ENCODE data around the gene RPS6KA5. TPM values are rescaled to one million over a fixed set of nuclear protein-coding genes. Genes with fewer than 3 reads are reported as not detected.

RPS6KA5 gene
- total and polyA plus RNA-seq, 2 donors (not counting 1 experiment from before 2014, with no cell fraction given): 6.0 to 34.6 TPM

DNA sequence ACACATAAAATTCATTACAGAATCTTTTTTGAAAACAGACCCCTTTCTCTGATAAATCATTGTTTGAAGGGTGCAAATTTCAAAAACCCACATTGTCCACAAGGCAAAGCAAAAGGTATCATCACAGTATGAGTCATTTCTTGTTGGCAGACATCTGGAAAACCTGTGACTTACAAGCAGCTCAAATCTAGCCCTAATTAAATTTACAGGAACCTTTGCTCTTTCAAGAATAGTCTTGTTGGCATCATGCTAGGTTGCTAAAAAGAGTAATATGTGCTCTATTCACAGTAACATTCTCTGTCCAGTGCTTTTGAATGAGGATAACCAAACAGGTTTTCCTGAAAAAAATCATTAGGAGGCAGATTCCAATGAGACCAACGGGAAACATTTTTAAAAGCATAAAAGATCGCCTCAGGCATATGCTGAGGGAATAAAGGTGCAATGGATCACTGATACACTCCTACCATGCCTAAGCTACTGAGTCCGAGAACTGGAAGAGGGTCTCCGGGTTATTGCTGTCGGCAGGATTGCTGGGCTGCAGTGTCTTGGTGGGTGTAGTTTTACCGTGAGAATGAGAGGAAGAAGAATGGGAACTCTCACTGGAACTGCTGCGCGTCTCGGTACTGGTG, 188.7 kb downstream of the RPS6KA5 start:
- no peaks in the 10 kb centered on the region for H3K9me3 Mint-ChIP-seq (ENCODE audit: insufficient read depth)
- H3K4me1 Mint-ChIP-seq: no peaks in the 10 kb centered on the region
- no peak for ATAC-seq (ENCODE audit: low read depth)
- ChIA-PET CTCF (no interaction called here), POLR2A (no interaction called here)
- DNase-seq: no peak
- H2AFZ ChIP-seq (ENCODE audit: insufficient read depth, low read depth, low read length, poor library complexity, severe bottlenecking): no peak overlapping the region
- H3K36me3 ChIP-seq (replicated peaks in 1 of 2; ENCODE audit: control extremely low read depth in 1 of 2, control insufficient read depth in 1 of 2, extremely low read depth in 1 of 2, insufficient read depth in 2 of 2, low read length in 1 of 2): peaks cover 10 to 29% of the 10 kb centered on the region in 2 experiments
- H3K9ac ChIP-seq (ENCODE audit: low read length): no peak overlapping the region
- no peak overlapping the region for H3K4me2 ChIP-seq (replicated peaks; ENCODE audit: low read depth, low read length, poor library complexity, severe bottlenecking)
- no peak overlapping the region for H3K4me3 Mint-ChIP-seq
- H3K27ac Mint-ChIP-seq: no peak overlapping the region
- intact Hi-C loops (cut with micrococcal nuclease): no loop called here
- WGBS (ENCODE audit: insufficient coverage): no CpG with 5 or more reads among the region's 9 CpGs
- no peak overlapping the region for H3K4me3 ChIP-seq (ENCODE audit: control extremely low read depth in 1 of 5, extremely low read depth in 1 of 5, insufficient read depth in 1 of 5, low read depth in 2 of 5, low read length in 4 of 5)
- no peak overlapping the region for H3K27ac ChIP-seq (ENCODE audit: low read length in 2 of 2)
- TF ChIP-seq CTCF (IDR thresholded peaks at IDR 0.05) (no peak), EZH2 (IDR thresholded peaks at IDR 0.05; ENCODE audit: borderline replicate concordance, insufficient read depth, low read depth, low read length, poor library complexity, severe bottlenecking) (no peak)
- H3K27me3 ChIP-seq (replicated peaks in 1 of 4; ENCODE audit: control extremely low read depth in 1 of 4, control insufficient read depth in 3 of 4, insufficient read depth in 4 of 4, low read length in 3 of 4): no peaks in the 10 kb centered on the region
- no peaks in the 10 kb centered on the region for H3K27me3 Mint-ChIP-seq
- H3K79me2 ChIP-seq (ENCODE audit: control insufficient read depth, insufficient read depth, low read length): no peaks in the 10 kb centered on the region
- no peaks in the 10 kb centered on the region for H4K20me1 ChIP-seq (ENCODE audit: control insufficient read depth, insufficient read depth, low read length, poor library complexity, severe bottlenecking)
- H3K9me3 ChIP-seq (ENCODE audit: control extremely low read depth in 1 of 3, control insufficient read depth in 2 of 3, insufficient read depth in 1 of 3, low read length in 2 of 3): no peaks in the 10 kb centered on the region
- no peaks in the 10 kb centered on the region for H3K4me1 ChIP-seq (ENCODE audit: control insufficient read depth in 2 of 2, insufficient read depth in 2 of 2, low read length in 2 of 2)

DNA sequence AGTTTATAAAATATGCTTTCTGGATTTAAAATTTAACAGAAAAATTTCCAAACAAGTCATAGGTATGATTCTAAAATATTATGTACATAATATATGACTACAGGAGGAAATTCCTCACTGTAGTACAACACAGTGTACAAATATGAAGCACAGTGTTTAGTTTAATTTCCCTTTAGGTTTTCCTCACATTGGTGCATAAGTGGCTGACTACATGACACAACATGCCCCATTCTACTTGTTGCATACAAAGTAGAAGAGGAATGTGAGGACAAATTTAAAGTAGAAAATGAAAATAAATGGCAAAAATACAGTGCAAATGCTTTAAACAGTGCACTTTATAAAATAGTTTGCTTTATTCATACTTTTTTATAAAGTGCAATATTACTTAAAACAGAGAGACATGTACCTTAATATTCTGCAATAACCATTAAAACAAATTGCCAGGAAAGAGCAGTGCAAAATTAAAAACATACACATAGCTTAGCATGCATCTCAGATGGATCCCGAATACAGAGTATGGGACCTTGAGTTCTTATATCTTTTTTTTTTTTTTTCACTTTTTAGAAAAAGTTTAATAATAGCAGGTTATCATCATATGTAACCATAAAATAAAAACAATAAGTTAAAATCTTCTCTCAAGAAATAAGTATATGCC, 189.4 kb downstream of the RPS6KA5 start:
- no peak overlapping the region for H3K4me3 Mint-ChIP-seq
- intact Hi-C loops (cut with micrococcal nuclease): no loop called here
- TF ChIP-seq CTCF (IDR thresholded peaks at IDR 0.05) (no peak), EZH2 (IDR thresholded peaks at IDR 0.05; ENCODE audit: borderline replicate concordance, insufficient read depth, low read depth, low read length, poor library complexity, severe bottlenecking) (no peak)
- Histone ChIP-seq H3K9ac (ENCODE audit: low read length) (no peak overlapping the region), H3K9me3 (ENCODE audit: control extremely low read depth in 1 of 3, control insufficient read depth in 2 of 3, insufficient read depth in 1 of 3, low read length in 2 of 3) (no peaks in the 10 kb centered on the region), H3K4me1 (ENCODE audit: control insufficient read depth in 2 of 2, insufficient read depth in 2 of 2, low read length in 2 of 2) (no peaks in the 10 kb centered on the region), H3K4me3 (ENCODE audit: control extremely low read depth in 1 of 5, extremely low read depth in 1 of 5, insufficient read depth in 1 of 5, low read depth in 2 of 5, low read length in 4 of 5) (no peak overlapping the region), H3K36me3 (replicated peaks in 1 of 2; ENCODE audit: control extremely low read depth in 1 of 2, control insufficient read depth in 1 of 2, extremely low read depth in 1 of 2, insufficient read depth in 2 of 2, low read length in 1 of 2) (peaks cover 10 to 29% of the 10 kb centered on the region in 2 experiments), H2AFZ (ENCODE audit: insufficient read depth, low read depth, low read length, poor library complexity, severe bottlenecking) (no peak overlapping the region), H3K4me2 (replicated peaks; ENCODE audit: low read depth, low read length, poor library complexity, severe bottlenecking) (no peak overlapping the region), H3K27ac (ENCODE audit: low read length in 2 of 2) (no peak overlapping the region), H3K27me3 (replicated peaks in 1 of 4; ENCODE audit: control extremely low read depth in 1 of 4, control insufficient read depth in 3 of 4, insufficient read depth in 4 of 4, low read length in 3 of 4) (no peaks in the 10 kb centered on the region), H4K20me1 (ENCODE audit: control insufficient read depth, insufficient read depth, low read length, poor library complexity, severe bottlenecking) (no peaks in the 10 kb centered on the region), H3K79me2 (ENCODE audit: control insufficient read depth, insufficient read depth, low read length) (no peaks in the 10 kb centered on the region)
- CTCF ChIA-PET: no interaction called here
- H3K27ac Mint-ChIP-seq: no peak overlapping the region
- ATAC-seq (ENCODE audit: low read depth) (no peak), DNase-seq (no peak)
- no peaks in the 10 kb centered on the region for H3K4me1 Mint-ChIP-seq
- POLR2A ChIA-PET: no interaction called here
- H3K27me3 Mint-ChIP-seq: no peaks in the 10 kb centered on the region
- WGBS (ENCODE audit: insufficient coverage): no CpG with 5 or more reads among the region's 1 CpG
- no peaks in the 10 kb centered on the region for H3K9me3 Mint-ChIP-seq (ENCODE audit: insufficient read depth)
